H9 (cell line): ENCODE data around the gene LY6G5B. TPM values are rescaled to one million over a fixed set of nuclear protein-coding genes. Genes with fewer than 3 reads are reported as not detected.
A peak's percentile ranks its signal among the peaks of the same experiment; 100 is the strongest.

ENCODE experiments used
- DNase-seq: peaks from one replicate; pipeline ENCODE4 v3.0.0-alpha.2; 2017
- H2AFZ ChIP-seq: one replicate; pipeline ENCODE4 v1.6.1; 2013; ENCODE audit warnings: mild to moderate bottlenecking, low read length, control low read depth, moderate library complexity
- H2AK5ac ChIP-seq: 2 replicates; pipeline ENCODE4 v1.6.1; 2013; ENCODE audit warnings: low read length, control low read depth, mixed read lengths; ENCODE audit not compliant: insufficient read length
- H2BK120ac ChIP-seq: one replicate; pipeline ENCODE4 v1.6.1; 2013; ENCODE audit warnings: low read depth, mild to moderate bottlenecking, low read length, control low read depth, inconsistent platforms; ENCODE audit not compliant: poor library complexity, severe bottlenecking
- H2BK12ac ChIP-seq: 2 replicates; pipeline ENCODE4 v1.6.1; 2013; ENCODE audit warnings: low read length, control low read depth, mixed read lengths, low read depth; ENCODE audit not compliant: insufficient read length
- H2BK15ac ChIP-seq: 2 replicates; pipeline ENCODE4 v1.6.1; 2013; ENCODE audit warnings: low read depth, low read length, control low read depth
- H2BK20ac ChIP-seq: one replicate; pipeline ENCODE4 v1.6.1; 2013; ENCODE audit warnings: low read depth, mild to moderate bottlenecking, low read length, control low read depth, inconsistent platforms; ENCODE audit not compliant: poor library complexity, severe bottlenecking
- H2BK5ac ChIP-seq: 2 replicates; pipeline ENCODE4 v1.6.1; 2013; ENCODE audit warnings: low read length, control low read depth, mixed read lengths; ENCODE audit not compliant: insufficient read length
- H3K14ac ChIP-seq: 2 replicates; pipeline ENCODE4 v1.6.1; 2013; ENCODE audit warnings: low read length, control low read depth; ENCODE audit not compliant: insufficient read depth
- H3K18ac ChIP-seq: 2 replicates; pipeline ENCODE4 v1.6.1; 2013; ENCODE audit warnings: low read depth, mild to moderate bottlenecking, mixed read lengths, low read length, control low read depth; ENCODE audit not compliant: insufficient read length
- H3K23ac ChIP-seq: 2 replicates; pipeline ENCODE4 v1.6.1; 2013; ENCODE audit warnings: low read length, control low read depth, mixed read lengths, low read depth; ENCODE audit not compliant: insufficient read length
- H3K23me2 ChIP-seq: 2 replicates; pipeline ENCODE4 v1.6.1; 2013; ENCODE audit warnings: low read depth, mild to moderate bottlenecking, mixed read lengths, low read length, control low read depth; ENCODE audit not compliant: insufficient read length, poor library complexity, severe bottlenecking
- H3K27ac ChIP-seq: 2 replicates; pipeline ENCODE4 v1.5.1; 2013; ENCODE audit warnings: low read length, control low read depth, mixed read lengths, low read depth; ENCODE audit not compliant: insufficient read length
- H3K27me3 ChIP-seq: 2 replicates; pipeline ENCODE4 v1.6.1; 2013; ENCODE audit warnings: low read length, control low read depth, inconsistent platforms; ENCODE audit not compliant: insufficient read depth
- H3K4ac ChIP-seq: 2 replicates; pipeline ENCODE4 v1.6.1; 2013; ENCODE audit warnings: low read depth, mild to moderate bottlenecking, control low read depth, inconsistent platforms, low read length, moderate library complexity
- H3K4me1 ChIP-seq: 2 replicates; pipeline ENCODE4 v1.6.1; 2013; ENCODE audit warnings: low read length, control low read depth, inconsistent platforms; ENCODE audit not compliant: insufficient read depth
- H3K4me2 ChIP-seq: 2 replicates; pipeline ENCODE4 v1.6.1; 2013; ENCODE audit warnings: low read length, control low read depth, mixed read lengths; ENCODE audit not compliant: insufficient read length, insufficient read depth
- H3K56ac ChIP-seq: 2 replicates; pipeline ENCODE4 v1.6.1; 2013; ENCODE audit warnings: low read depth, mild to moderate bottlenecking, mixed read lengths, low read length, control low read depth; ENCODE audit not compliant: insufficient read length
- H3K79me1 ChIP-seq: 2 replicates; pipeline ENCODE4 v1.6.1; 2013; ENCODE audit warnings: low read depth, mild to moderate bottlenecking, moderate library complexity, low read length, control low read depth, inconsistent platforms; ENCODE audit not compliant: insufficient read depth, poor library complexity, severe bottlenecking
- H3K79me2 ChIP-seq: 2 replicates; pipeline ENCODE4 v1.6.1; 2013; ENCODE audit warnings: low read length, control low read depth, inconsistent platforms; ENCODE audit not compliant: insufficient read depth
- H3K9ac ChIP-seq: 2 replicates; pipeline ENCODE4 v1.6.1; 2013; ENCODE audit warnings: low read length, control low read depth, mixed read lengths; ENCODE audit not compliant: insufficient read length; ENCODE audit errors: extremely low read depth
- H3K9me3 ChIP-seq: one replicate; pipeline ENCODE4 v1.6.1; 2013; ENCODE audit warnings: low read depth, low read length, inconsistent platforms; ENCODE audit not compliant: control insufficient read depth
- H3T11ph ChIP-seq: one replicate; pipeline ENCODE4 v1.6.1; 2013; ENCODE audit warnings: mild to moderate bottlenecking, low read length, control low read depth, inconsistent platforms
- H4K20me1 ChIP-seq: one replicate; pipeline ENCODE4 v1.6.1; 2013; ENCODE audit not compliant: control insufficient read depth, insufficient read length, insufficient read depth
- H4K5ac ChIP-seq: 2 replicates; pipeline ENCODE4 v1.6.1; 2013; ENCODE audit warnings: low read depth, mild to moderate bottlenecking, mixed read lengths, low read length, control low read depth; ENCODE audit not compliant: insufficient read length
- H4K8ac ChIP-seq: replicated peaks from 2 replicates; pipeline ENCODE4 v1.6.1; 2013; ENCODE audit warnings: low read length, control low read depth, mixed read lengths, low read depth; ENCODE audit not compliant: insufficient read length
- H4K91ac ChIP-seq: 2 replicates; pipeline ENCODE4 v1.6.1; 2013; ENCODE audit warnings: low read depth, mild to moderate bottlenecking, moderate library complexity, mixed read lengths, low read length, control low read depth; ENCODE audit not compliant: insufficient read length
- H3K27ac Mint-ChIP-seq, 3 experiments: 2 replicates in 2 of 3; 3 replicates in 1 of 3; pipeline ENCODE4 v1.8.0; 2020 to 2021; ENCODE audit warnings: mixed read lengths in 3 of 3, mild to moderate bottlenecking in 1 of 3, moderate library complexity in 1 of 3
- H3K27me3 Mint-ChIP-seq: 2 replicates; pipeline ENCODE4 v1.8.0; 2021; ENCODE audit warnings: low read depth, mild to moderate bottlenecking, moderate library complexity, mixed read lengths
- H3K36me3 Mint-ChIP-seq, 3 experiments: 2 replicates in 2 of 3; 3 replicates in 1 of 3; pipeline ENCODE4 v1.8.0; 2020 to 2021; ENCODE audit warnings: low read depth in 3 of 3, mixed read lengths in 3 of 3; ENCODE audit not compliant: insufficient read depth in 1 of 3
- H3K4me1 Mint-ChIP-seq, 2 experiments: 2 replicates each; pipeline ENCODE4 v1.8.0; 2020; ENCODE audit warnings: mixed read lengths in 2 of 2
- H3K4me3 Mint-ChIP-seq, 2 experiments: 2 replicates in 1 of 2; 3 replicates in 1 of 2; pipeline ENCODE4 v1.8.0; 2020 to 2021; ENCODE audit warnings: mild to moderate bottlenecking in 2 of 2, mixed read lengths in 2 of 2, moderate library complexity in 1 of 2
- H3K9me3 Mint-ChIP-seq, 2 experiments: 2 replicates in 1 of 2; 3 replicates in 1 of 2; pipeline ENCODE4 v1.8.0; 2020; ENCODE audit warnings: mild to moderate bottlenecking in 2 of 2, mixed read lengths in 2 of 2, moderate library complexity in 1 of 2
- WGBS: extraction: QIAGEN DNeasy Blood & Tissue Kit; methylation state at CpG from one replicate; pipeline ENCODE4 v1.1.7; 2013; ENCODE audit warnings: missing lambda C conversion rate, low lambda C conversion rate, mixed read lengths; ENCODE audit not compliant: insufficient read length; ENCODE audit errors: extremely low coverage; 5-methylcytosine and 5-hydroxymethylcytosine counted together
- total RNA-seq: library from RNA; stranded (reverse); gene quantifications from 2 replicates; pipeline ENCODE4 v1.2.1, GENCODE V29; 2021
- TF ChIP-seq, protein P1 (sequence below): fragments of 200-600 bp; sonication (generic); conservative IDR thresholded peaks from 3 replicates; pipeline ENCODE4 v1.8.0; 2021; ENCODE audit warnings: antibody characterized with exemption, mild to moderate bottlenecking

The LY6G5B gene
- total RNA-seq, 1 experiment from 2014 or later: 21.6 TPM

DNA sequence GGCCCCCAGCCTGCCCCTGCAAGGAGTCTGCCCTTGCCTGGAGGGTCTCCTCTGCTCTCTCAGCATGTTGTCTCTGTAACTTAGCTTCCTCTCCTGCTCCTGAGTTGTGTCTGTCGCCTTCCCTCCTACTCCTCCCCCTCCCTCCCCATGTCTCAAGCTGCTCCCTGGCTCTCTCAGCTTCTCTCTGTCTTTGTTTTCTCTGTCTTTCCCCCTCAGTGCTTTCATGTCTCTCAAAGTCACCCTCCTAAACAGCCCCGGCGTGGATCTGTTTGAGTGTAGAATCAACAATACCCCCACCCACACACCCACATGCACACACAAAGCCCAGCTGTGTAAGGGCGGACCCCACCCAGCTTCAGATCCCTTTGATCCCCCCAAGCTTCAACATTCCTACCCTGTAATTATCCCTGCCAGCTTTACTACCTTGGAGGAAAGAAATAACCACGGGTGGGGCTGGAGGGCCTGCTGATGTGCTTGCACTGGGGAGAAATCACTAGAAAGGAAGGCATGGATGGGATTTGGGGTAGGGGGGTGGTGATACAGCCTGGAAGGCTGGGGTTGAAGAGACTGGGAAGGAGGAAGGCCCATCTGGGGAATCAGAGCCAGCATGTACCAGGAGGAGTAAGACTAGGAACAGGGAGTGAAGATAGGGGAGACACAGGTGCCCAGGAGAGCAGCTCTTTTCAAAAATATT lies 44.4 kb downstream of the LY6G5B start:
- peak overlapping the region; percentile 64; the same call in 1 of the 2 replicates for H3K14ac ChIP-seq
- no peak overlapping the region for H3K23ac ChIP-seq
- H3K9me3 ChIP-seq: no peaks in the 10 kb centered on the region
- no peak overlapping the region for H4K91ac ChIP-seq
- no peak overlapping the region for H3K27ac ChIP-seq
- H4K5ac ChIP-seq: no peak overlapping the region
- H3K79me1 ChIP-seq: no peaks in the 10 kb centered on the region
- no peak overlapping the region for H2BK15ac ChIP-seq
- no peak overlapping the region for H2BK12ac ChIP-seq
- no peak overlapping the region for H2BK20ac ChIP-seq
- no peak overlapping the region for H3K9ac ChIP-seq
- no peak overlapping the region for H2AK5ac ChIP-seq
- peak; percentile 36 for DNase-seq
- Mint-ChIP-seq H3K9me3 (no peaks in the 10 kb centered on the region), H3K27ac (peak overlapping the region; percentile 81 to 95 (median 81)), H3K27me3 (peaks cover 8% of the 10 kb centered on the region), H3K4me1 (peaks cover 50 to 62% of the 10 kb centered on the region in 2 experiments), H3K36me3 (no peaks in the 10 kb centered on the region), H3K4me3 (peak overlapping the region in 1 of 2 experiments; percentile 60; a peak in 4 of 5 replicates)
- H2BK120ac ChIP-seq: no peak overlapping the region
- H2AFZ ChIP-seq: no peak overlapping the region
- peak overlapping the region; percentile 53 for H3K18ac ChIP-seq
- H3K79me2 ChIP-seq: no peaks in the 10 kb centered on the region
- no peak overlapping the region for H3T11ph ChIP-seq
- no peaks in the 10 kb centered on the region for H3K27me3 ChIP-seq
- H3K23me2 ChIP-seq: no peaks in the 10 kb centered on the region
- no CpG with 5 or more reads among the region's 5 CpGs for WGBS
- H2BK5ac ChIP-seq: no peak overlapping the region
- peaks cover 10% of the 10 kb centered on the region; the same call in 1 of the 2 replicates for H3K4me1 ChIP-seq
- no peak overlapping the region for H4K8ac ChIP-seq
- no peaks in the 10 kb centered on the region for H4K20me1 ChIP-seq
- TF ChIP-seq, protein P1, sequence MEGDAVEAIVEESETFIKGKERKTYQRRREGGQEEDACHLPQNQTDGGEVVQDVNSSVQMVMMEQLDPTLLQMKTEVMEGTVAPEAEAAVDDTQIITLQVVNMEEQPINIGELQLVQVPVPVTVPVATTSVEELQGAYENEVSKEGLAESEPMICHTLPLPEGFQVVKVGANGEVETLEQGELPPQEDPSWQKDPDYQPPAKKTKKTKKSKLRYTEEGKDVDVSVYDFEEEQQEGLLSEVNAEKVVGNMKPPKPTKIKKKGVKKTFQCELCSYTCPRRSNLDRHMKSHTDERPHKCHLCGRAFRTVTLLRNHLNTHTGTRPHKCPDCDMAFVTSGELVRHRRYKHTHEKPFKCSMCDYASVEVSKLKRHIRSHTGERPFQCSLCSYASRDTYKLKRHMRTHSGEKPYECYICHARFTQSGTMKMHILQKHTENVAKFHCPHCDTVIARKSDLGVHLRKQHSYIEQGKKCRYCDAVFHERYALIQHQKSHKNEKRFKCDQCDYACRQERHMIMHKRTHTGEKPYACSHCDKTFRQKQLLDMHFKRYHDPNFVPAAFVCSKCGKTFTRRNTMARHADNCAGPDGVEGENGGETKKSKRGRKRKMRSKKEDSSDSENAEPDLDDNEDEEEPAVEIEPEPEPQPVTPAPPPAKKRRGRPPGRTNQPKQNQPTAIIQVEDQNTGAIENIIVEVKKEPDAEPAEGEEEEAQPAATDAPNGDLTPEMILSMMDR: no peak
- H3K4ac ChIP-seq: no peak overlapping the region
- H3K4me2 ChIP-seq: no peak overlapping the region
- H3K56ac ChIP-seq: no peak overlapping the region
